AG09319 (cell line): ENCODE results near the gene NRXN2.

ENCODE experiments used
- DNase-seq: peaks from one replicate; pipeline ENCODE4 v3.0.0-alpha.2; 2010; ENCODE audit warnings: low read depth; ENCODE audit errors: extremely low read depth
- CTCF ChIP-seq: IDR thresholded peaks from 2 replicates; pipeline ENCODE4 v1.5.1; 2011; ENCODE audit warnings: low read depth, mild to moderate bottlenecking, inconsistent platforms, low read length, moderate library complexity

The NRXN2 gene

GRCh38 chr11:64717268-64717578, 5.8 kb downstream of the NRXN2 start:
- DNase-seq = no peak
- TF ChIP-seq CTCF = no peak

GRCh38 chr11:64716473-64717267, 6.3 kb downstream of the NRXN2 start:
- no peak for DNase-seq
- no peak for TF ChIP-seq CTCF

- DNase-seq = no peak
- no peak for TF ChIP-seq CTCF
These were observed 7.1 kb downstream of the NRXN2 start for GRCh38 chr11:64715756-64716472.

- no peak for TF ChIP-seq CTCF
- no peak for DNase-seq
These were observed 7.9 kb downstream of the NRXN2 start for GRCh38 chr11:64715110-64715509.

- no peak for TF ChIP-seq CTCF
- no peak for DNase-seq
These were observed 8.3 kb downstream of the NRXN2 start for GRCh38 chr11:64714666-64715065.

GRCh38 chr11:64713781-64714363, 9.1 kb downstream of the NRXN2 start:
- no peak for TF ChIP-seq CTCF
- DNase-seq = no peak

- TF ChIP-seq CTCF = no peak
- no peak for DNase-seq
These were observed 9.8 kb downstream of the NRXN2 start for GRCh38 chr11:64713016-64713707.
